Right lobe of liver (tissue), 6 donors: Measurements from ENCODE around the gene ZBTB44. TPM values are rescaled to one million over a fixed set of nuclear protein-coding genes. Genes with fewer than 3 reads are reported as not detected.

Experiments
- ATAC-seq, 4 donors: fragments of 200-7000 bp; cut with Tn5 transposase; one replicate each; pipeline ENCODE4 v1.9.1; 2020; ENCODE audit warnings: mild to moderate bottlenecking in 4 of 4, moderate library complexity in 4 of 4
- DNase-seq, 3 donors: peaks; one replicate each; pipeline ENCODE4 v3.0.0-alpha.2; 2020
- H3K27ac ChIP-seq, 3 donors: fragments of 200-600 bp; one replicate each; pipeline ENCODE4 v1.8.0; 2022
- H3K27me3 ChIP-seq, 2 donors: fragments of 200-600 bp; one replicate each; pipeline ENCODE4 v1.8.0; 2022
- H3K36me3 ChIP-seq, 4 donors: fragments of 200-600 bp; sonication (generic) in 1 of 4; one replicate each; pipeline versions ENCODE4 v1.5.1 to v1.8.0; 2017 to 2022; ENCODE audit warnings: control low read depth in 1 of 4
- H3K4me1 ChIP-seq, 4 donors: fragments of 200-600 bp; sonication (generic) in 1 of 4; one replicate each; pipeline versions ENCODE4 v1.5.1 to v1.8.0; 2017 to 2022; ENCODE audit warnings: control low read depth in 1 of 4
- H3K4me3 ChIP-seq, 3 donors: fragments of 200-600 bp; one replicate each; pipeline ENCODE4 v1.8.0; 2022
- H3K9me3 ChIP-seq, 4 donors: fragments of 200-600 bp; sonication (generic) in 1 of 4; one replicate each; pipeline versions ENCODE4 v1.5.1 to v1.8.0; 2017 to 2022; ENCODE audit warnings: control low read depth in 1 of 4
- POLR2A ChIP-seq: fragments of 450-650 bp; IDR thresholded peaks from one replicate; pipeline ENCODE4 v1.6.1; 2017; ENCODE audit warnings: antibody characterized with exemption, mild to moderate bottlenecking
- WGBS: methylation state at CpG from one replicate; pipeline ENCODE4 v1.1.6; 2018; ENCODE audit warnings: low coverage, low lambda C conversion rate; ENCODE audit not compliant: insufficient coverage; ENCODE audit errors: missing lambda C conversion rate; 5-methylcytosine and 5-hydroxymethylcytosine counted together
- intact Hi-C, 2 donors: fragments of 100-400 bp; cut with DNase I; formaldehyde crosslinking; loops; one replicate each; pipeline versions ENCODE4 v1.11.2 to v1.14.1; 2022
- total RNA-seq, 6 experiments: library from RNA; depleted of rRNA in 2 of 6; stranded (reverse); fragments of >200 nt in 2 of 6; fragmentation: NEBNext Ultra II Directional in 3 of 6; extraction: Animal tissue kit (Norgen Biotek cat#: 25700) in 3 of 6; gene quantifications; one replicate each; pipeline versions ENCODE4 v1.1.0 to v1.2.4, GENCODE V29; 2016 to 2023
- TF ChIP-seq, protein P1 (sequence below), 4 donors: fragments of 200-600 bp in 3 of 4; fragments of 450-650 bp in 1 of 4; IDR thresholded peaks; one replicate each; pipeline versions ENCODE4 v1.5.1 to v1.8.0; 2016 to 2022; ENCODE audit warnings: antibody characterized with exemption in 4 of 4, mild to moderate bottlenecking in 2 of 4
- donor health status: DM: no; HTN: yes; CAD: no.
- donor health status: DM: no; HTN: no; CAD: no.
- donor health status: DM: no; HTN: no; CAD: no.
- donor health status: DM: no; HTN: yes; CAD: no.
- donor health status: DM: no; HTN: yes; CAD: no.

Gene ZBTB44
- total RNA-seq, 6 experiments from 2014 or later = 16.3 to 22.4 (median 18.4) TPM

DNA sequence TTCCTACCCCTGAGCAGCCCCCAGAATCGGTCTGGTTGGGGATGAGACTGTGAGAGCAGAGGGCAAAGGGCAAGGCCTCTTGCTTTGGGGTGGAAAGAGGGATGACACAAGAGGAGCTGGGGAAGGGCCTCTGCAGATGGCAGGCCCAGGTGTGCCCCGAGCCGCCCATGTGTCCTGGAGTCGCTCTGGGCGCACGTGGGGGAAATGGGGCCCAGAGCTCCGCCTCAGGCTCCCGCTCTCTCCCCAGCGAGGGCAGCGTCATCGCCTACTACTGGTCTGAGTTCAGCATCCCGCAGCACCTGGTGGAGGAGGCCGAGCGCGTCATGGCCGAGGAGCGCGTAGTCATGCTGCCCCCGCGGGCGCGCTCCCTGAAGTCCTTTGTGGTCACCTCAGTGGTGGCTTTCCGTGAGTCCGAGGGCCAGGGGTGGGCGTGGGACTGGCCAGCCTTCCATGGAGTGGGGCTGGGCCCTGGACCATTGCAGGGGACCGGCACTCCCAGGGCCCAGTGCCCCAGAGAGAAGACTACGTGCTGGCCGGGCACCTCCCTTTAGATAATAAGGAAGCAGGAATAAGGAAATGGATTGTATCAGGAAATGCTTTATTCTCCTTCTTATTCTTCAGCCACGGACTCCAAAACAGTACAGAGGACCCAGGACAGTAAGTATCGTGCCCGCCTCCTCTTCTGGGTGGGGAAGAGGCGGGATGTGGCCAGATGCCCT is 125.1 kb downstream of the ZBTB44 start:
- no peak for DNase-seq
- intact Hi-C loops = no loop called here
- H3K9me3 ChIP-seq = no peaks in the 10 kb centered on the region
- no peaks in the 10 kb centered on the region for H3K36me3 ChIP-seq
- H3K4me3 ChIP-seq = no peak overlapping the region
- H3K27me3 ChIP-seq = no peaks in the 10 kb centered on the region
- peak in 2 of 4 donors; percentile 11 to 13 for ATAC-seq
- TF ChIP-seq, protein P1, sequence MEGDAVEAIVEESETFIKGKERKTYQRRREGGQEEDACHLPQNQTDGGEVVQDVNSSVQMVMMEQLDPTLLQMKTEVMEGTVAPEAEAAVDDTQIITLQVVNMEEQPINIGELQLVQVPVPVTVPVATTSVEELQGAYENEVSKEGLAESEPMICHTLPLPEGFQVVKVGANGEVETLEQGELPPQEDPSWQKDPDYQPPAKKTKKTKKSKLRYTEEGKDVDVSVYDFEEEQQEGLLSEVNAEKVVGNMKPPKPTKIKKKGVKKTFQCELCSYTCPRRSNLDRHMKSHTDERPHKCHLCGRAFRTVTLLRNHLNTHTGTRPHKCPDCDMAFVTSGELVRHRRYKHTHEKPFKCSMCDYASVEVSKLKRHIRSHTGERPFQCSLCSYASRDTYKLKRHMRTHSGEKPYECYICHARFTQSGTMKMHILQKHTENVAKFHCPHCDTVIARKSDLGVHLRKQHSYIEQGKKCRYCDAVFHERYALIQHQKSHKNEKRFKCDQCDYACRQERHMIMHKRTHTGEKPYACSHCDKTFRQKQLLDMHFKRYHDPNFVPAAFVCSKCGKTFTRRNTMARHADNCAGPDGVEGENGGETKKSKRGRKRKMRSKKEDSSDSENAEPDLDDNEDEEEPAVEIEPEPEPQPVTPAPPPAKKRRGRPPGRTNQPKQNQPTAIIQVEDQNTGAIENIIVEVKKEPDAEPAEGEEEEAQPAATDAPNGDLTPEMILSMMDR (IDR thresholded peaks at IDR 0.05) = no peak
- no peak for TF ChIP-seq POLR2A
- H3K4me1 ChIP-seq = peaks cover 0 to 16% (median 5%) of the 10 kb centered on the region in 4 donors
- no peak overlapping the region for H3K27ac ChIP-seq
- WGBS = 76% methylated on average over 3 of the region's 32 CpGs

DNA sequence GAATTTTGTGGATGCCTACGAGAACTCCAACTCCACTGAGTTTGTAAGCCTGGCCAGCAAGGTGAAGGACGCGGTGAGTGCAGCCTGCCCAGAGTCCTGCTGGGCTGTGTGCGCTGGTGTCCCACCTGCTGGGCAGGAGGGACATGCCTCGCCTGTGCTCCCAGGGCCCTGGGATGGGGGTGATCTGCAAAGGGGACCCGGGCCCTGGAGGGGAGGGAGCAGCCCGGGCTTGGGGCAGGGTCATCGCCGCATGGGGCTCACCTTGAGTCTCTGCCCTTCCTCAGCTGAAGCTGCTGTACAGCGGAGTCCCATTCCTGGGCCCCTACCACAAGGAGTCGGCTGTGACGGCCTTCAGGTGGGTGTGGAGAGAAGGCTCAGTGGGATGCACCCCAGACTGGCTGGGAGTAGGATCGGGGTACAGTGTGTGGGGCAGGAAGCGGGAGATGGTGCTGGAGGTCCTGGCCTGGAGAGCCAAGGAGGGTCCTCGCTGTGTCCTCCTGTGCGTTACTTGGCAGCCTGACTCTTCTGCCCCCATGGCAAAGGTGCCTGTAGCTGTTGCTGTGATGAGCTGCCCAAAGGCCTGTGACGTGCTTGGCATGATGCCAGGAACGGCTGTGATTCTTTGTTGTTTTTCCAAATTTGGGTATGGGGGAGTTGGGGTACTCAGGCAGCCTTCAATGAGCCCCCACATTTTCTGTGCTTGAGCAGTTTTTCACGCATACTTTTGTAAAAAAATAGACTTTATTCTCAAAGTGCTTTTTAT is 126.0 kb downstream of the ZBTB44 start:
- TF ChIP-seq POLR2A = no peak
- TF ChIP-seq, protein P1 (IDR thresholded peaks at IDR 0.05) = no peak
- Histone ChIP-seq H3K36me3 (no peaks in the 10 kb centered on the region), H3K4me3 (no peak overlapping the region), H3K27me3 (no peaks in the 10 kb centered on the region), H3K27ac (no peak overlapping the region), H3K9me3 (no peaks in the 10 kb centered on the region), H3K4me1 (peaks cover 0 to 16% (median 5%) of the 10 kb centered on the region in 4 donors)
- ATAC-seq (peak in 3 of 4 donors; percentile 6 to 13 (median 10)), DNase-seq (no peak)
- 84% methylated on average over 12 of the region's 19 CpGs for WGBS
- intact Hi-C loops = no loop called here

DNA sequence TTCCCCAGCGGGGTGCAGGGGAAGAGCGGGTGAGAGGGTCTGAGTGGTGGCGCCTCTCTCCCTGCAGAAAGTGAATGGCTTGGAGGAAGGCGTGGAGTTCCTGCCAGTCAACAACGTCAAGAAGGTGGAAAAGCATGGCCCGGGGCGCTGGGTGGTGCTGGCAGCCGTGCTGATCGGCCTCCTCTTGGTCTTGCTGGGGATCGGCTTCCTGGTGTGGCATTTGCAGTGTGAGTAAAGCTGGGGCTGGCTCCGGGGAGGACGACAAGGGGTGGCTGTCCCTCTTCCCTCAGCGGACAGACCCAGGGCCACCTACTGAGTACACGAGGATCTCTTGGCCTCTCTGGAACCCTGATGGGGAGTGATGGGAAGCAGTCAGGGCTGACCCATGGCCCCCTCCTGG is 126.7 kb downstream of the ZBTB44 start:
- TF ChIP-seq, protein P1 (IDR thresholded peaks at IDR 0.05) = no peak
- no peak for TF ChIP-seq POLR2A
- Histone ChIP-seq H3K27me3 (no peaks in the 10 kb centered on the region), H3K9me3 (no peaks in the 10 kb centered on the region), H3K4me1 (peaks cover 0 to 13% (median 5%) of the 10 kb centered on the region in 4 donors), H3K27ac (no peak overlapping the region), H3K36me3 (no peaks in the 10 kb centered on the region), H3K4me3 (no peak overlapping the region)
- DNase-seq = no peak
- intact Hi-C loops = no loop called here
- no peak for ATAC-seq
- WGBS = no CpG with 5 or more reads among the region's 14 CpGs

DNA sequence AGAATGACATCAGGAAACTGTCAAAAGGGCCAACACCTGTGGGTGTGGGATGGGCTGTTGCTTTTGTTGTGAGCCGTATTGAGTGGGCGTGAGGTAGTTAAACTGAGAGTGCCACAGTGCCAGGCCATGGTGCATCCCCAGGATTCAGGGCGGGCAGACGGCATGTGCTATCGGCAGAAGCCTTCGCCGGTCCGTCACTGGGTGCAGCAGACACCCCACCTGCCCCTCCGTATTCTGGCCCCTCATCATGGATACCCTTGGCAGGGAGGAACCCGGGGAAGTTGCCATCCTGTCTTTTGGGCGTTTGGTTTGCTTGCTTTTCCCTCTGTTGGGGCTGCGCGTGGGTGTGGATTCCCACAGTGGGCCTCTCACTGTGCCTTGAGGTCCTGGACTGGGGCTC is 127.6 kb downstream of the ZBTB44 start:
- no peaks in the 10 kb centered on the region for H3K27me3 ChIP-seq
- no peaks in the 10 kb centered on the region for H3K36me3 ChIP-seq
- WGBS = 93% methylated on average over 5 of the region's 13 CpGs
- H3K9me3 ChIP-seq = no peaks in the 10 kb centered on the region
- H3K27ac ChIP-seq = no peak overlapping the region
- TF ChIP-seq, protein P1 (IDR thresholded peaks at IDR 0.05) = no peak
- TF ChIP-seq POLR2A = no peak
- no peak for DNase-seq
- intact Hi-C loops = no loop called here
- no peak overlapping the region for H3K4me3 ChIP-seq
- peaks cover 0 to 9% (median 2%) of the 10 kb centered on the region in 4 donors for H3K4me1 ChIP-seq
- no peak for ATAC-seq
